ENCODE measurements around the gene NR6A1. TPM values are rescaled to one million over a fixed set of nuclear protein-coding genes. Genes with fewer than 3 reads are reported as not detected.
A peak's percentile ranks its signal among the peaks of the same experiment; 100 is the strongest.

NR6A1 gene
- total and polyA plus RNA-seq, 2 of the 8 experiments (the other 6 are each of a cell fraction or from before 2014, with no cell fraction given) = 93.2 to 237 TPM

DNA sequence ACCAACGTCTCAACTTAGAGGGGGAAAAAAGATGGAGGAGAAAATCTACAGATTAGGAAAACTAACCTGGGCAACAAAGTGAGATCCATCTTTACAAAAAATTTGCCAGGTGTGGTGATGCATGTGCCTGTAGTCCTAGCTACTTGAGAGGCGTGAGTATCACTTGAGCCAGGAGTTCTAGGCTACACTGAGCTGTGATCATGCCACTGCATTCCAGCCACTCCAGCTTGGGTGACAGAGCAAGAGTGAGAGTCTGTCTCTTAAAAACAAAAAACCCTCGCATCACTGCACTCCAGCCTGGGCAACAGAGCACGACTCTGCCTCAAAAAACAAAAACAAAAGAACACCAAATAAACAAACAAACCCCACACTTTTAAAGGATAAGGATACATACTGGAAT is 165.9 kb downstream of the NR6A1 start:
- Histone ChIP-seq H3K56ac (replicated peaks; ENCODE audit: insufficient read length, low read depth, low read length) (no peak overlapping the region), H2BK5ac (ENCODE audit: low read depth, low read length) (no peak overlapping the region), H3K23me2 (ENCODE audit: low read depth, low read length) (no peaks in the 10 kb centered on the region), H2BK12ac (ENCODE audit: low read depth, low read length) (no peak overlapping the region; the same call in 1 of the 2 replicates), H3K9me3 (ENCODE audit: insufficient read depth in 2 of 2, low read depth in 1 of 2, low read length in 1 of 2) (no peaks in the 10 kb centered on the region), H3K18ac (ENCODE audit: extremely low read depth, low read length) (no peak overlapping the region), H2BK20ac (ENCODE audit: low read length) (peak overlapping the region; percentile 73; the same call in 1 of the 2 replicates), H4K20me1 (replicated peaks in 1 of 2; ENCODE audit: control insufficient read depth in 1 of 2, insufficient read depth in 2 of 2, low read length in 2 of 2) (no peaks in the 10 kb centered on the region), H3K79me2 (ENCODE audit: control insufficient read depth in 1 of 2, insufficient read depth in 2 of 2, low read length in 2 of 2) (peaks cover 0 to 46% of the 10 kb centered on the region in 2 experiments; a peak in 2 of 4 replicates), H3K9ac (replicated peaks in 1 of 4; ENCODE audit: extremely low read depth in 1 of 4, low read depth in 3 of 4, low read length in 3 of 4) (no peak overlapping the region), H3K27ac (ENCODE audit: low read depth, low read length) (no peak overlapping the region), H4K8ac (ENCODE audit: extremely low read depth, insufficient read depth, low read length) (no peak overlapping the region), H2AFZ (ENCODE audit: low read length) (no peak overlapping the region), H4K91ac (replicated peaks; ENCODE audit: insufficient read length, low read length) (no peak overlapping the region), H2AK5ac (ENCODE audit: low read depth, low read length) (no peak overlapping the region), H3K23ac (ENCODE audit: insufficient read length) (no peak overlapping the region), H3K79me1 (ENCODE audit: low read depth, low read length) (no peaks in the 10 kb centered on the region), H4K5ac (ENCODE audit: insufficient read length, low read depth, low read length) (no peak overlapping the region), H3K27me3 (replicated peaks in 1 of 4; ENCODE audit: control insufficient read depth in 3 of 4, extremely low read depth in 1 of 4, insufficient read depth in 3 of 4, low read length in 3 of 4) (no peaks in the 10 kb centered on the region), H2BK15ac (ENCODE audit: low read length) (no peak overlapping the region), H3K36me3 (ENCODE audit: control insufficient read depth in 2 of 4, insufficient read depth in 4 of 4, low read length in 3 of 4) (no peaks in the 10 kb centered on the region), H3K4me1 (replicated peaks in 1 of 4; ENCODE audit: control insufficient read depth in 3 of 4, insufficient read depth in 4 of 4, low read length in 3 of 4) (no peaks in the 10 kb centered on the region), H3K4ac (replicated peaks; ENCODE audit: insufficient read length, low read depth, low read length) (no peak overlapping the region), H3K4me3 (ENCODE audit: extremely low read depth in 1 of 4, insufficient read depth in 2 of 4, low read depth in 3 of 4, low read length in 4 of 4) (no peak overlapping the region), H3K14ac (ENCODE audit: insufficient read length) (no peak overlapping the region), H3K4me2 (ENCODE audit: insufficient read depth in 1 of 2, low read depth in 2 of 2, low read length in 2 of 2) (no peak overlapping the region), H2BK120ac (replicated peaks; ENCODE audit: low read depth, low read length) (no peak overlapping the region)
- CTCF ChIA-PET (ENCODE audit: partially characterized antibody) = interaction anchor here (1.0 to 4.0 kb wide), 6 partner anchors 10 to 188 kb away, joined by 3 to 19 read pairs (median 6); no protein-coding TSS in a partner anchor
- FAIRE-seq = no peak
- TF ChIP-seq CEBPB (IDR thresholded peaks at IDR 0.05; ENCODE audit: low read depth, low read length) (no peak), ASH2L (IDR thresholded peaks at IDR 0.05; ENCODE audit: low read length) (no peak), FOSL1 (IDR thresholded peaks at IDR 0.05; ENCODE audit: insufficient read depth, low read depth, low read length) (no peak), TAF7 (optimal IDR thresholded peaks at IDR 0.05; ENCODE audit: borderline replicate concordance, low read depth, low read length) (no peak), JUN (IDR thresholded peaks at IDR 0.05; ENCODE audit: low read depth, low read length) (no peak), CHD2 (IDR thresholded peaks at IDR 0.05; ENCODE audit: low read length) (no peak), RNF2 (IDR thresholded peaks at IDR 0.05; ENCODE audit: borderline replicate concordance, low read depth, low read length, missing control alignments, poor library complexity, severe bottlenecking) (no peak), SAP30 (IDR thresholded peaks at IDR 0.05; ENCODE audit: insufficient read depth, insufficient replicate concordance, low read length) (no peak), SP4 (IDR thresholded peaks at IDR 0.05; ENCODE audit: low read length) (no peak), TAF1 (IDR thresholded peaks at IDR 0.05; ENCODE audit: low read depth, low read length) (no peak), CBX8 (IDR thresholded peaks at IDR 0.05; ENCODE audit: borderline replicate concordance, low read depth, low read length) (no peak), SIX5 (IDR thresholded peaks at IDR 0.05; ENCODE audit: low read depth, low read length) (no peak), TCF12 (IDR thresholded peaks at IDR 0.05; ENCODE audit: low read depth, low read length) (no peak), GABPA (IDR thresholded peaks at IDR 0.05; ENCODE audit: borderline replicate concordance, insufficient read depth, low read length) (no peak), RBBP5 (IDR thresholded peaks at IDR 0.05; ENCODE audit: borderline replicate concordance, low read depth, low read length) (no peak)
- no peak for DNase-seq (ENCODE audit: low read depth in 1 of 2, low spot score in 2 of 2)
- WGBS, 2 experiments (ENCODE audit: extremely low coverage in 1 of 2, insufficient coverage in 1 of 2, insufficient read length in 1 of 2, insufficient replicate concordance in 2 of 2, low coverage in 1 of 2, low lambda C conversion rate in 2 of 2, missing lambda C conversion rate in 1 of 2) = 83% methylated on average over 4 of the region's 4 CpGs; no CpG with 5 or more reads in 1 of the 2 experiments
- POLR2A ChIA-PET (ENCODE audit: partially characterized antibody) = interaction anchor here (0.9 kb wide), 1 partner anchor 9 kb away, joined by 3 read pairs; no protein-coding TSS in a partner anchor

Data from H1 (cell line).